ENCODE results near the gene NKX3-2.

- TF ChIP-seq CTCF (IDR thresholded peaks at IDR 0.05) (no peak), ZFX (IDR thresholded peaks at IDR 0.05; ENCODE audit: borderline replicate concordance) (no peak)
These were observed 47.7 kb downstream of the NKX3-2 start for GRCh38 chr4:13496605-13497004.
